CD4-positive, alpha-beta T cell treated with Interleukin-6 for 4 hours (primary cell): ENCODE data around the gene SIX3.
A peak's percentile ranks its signal among the peaks of the same experiment; 100 is the strongest.

ENCODE experiments used
- DNase-seq: peaks from one replicate; pipeline ENCODE4 v3.0.0-alpha.2; 2020; ENCODE audit warnings: mixed read lengths

The SIX3 gene

GRCh38 chr2:44941551-44942234 lies at the start of gene SIX3:
SIX3 (plus strand) TSS chr2:44941702; CDS start chr2:44942105, 403 bp downstream.
- DNase-seq = peak; percentile 14

- DNase-seq = no peak
Measured at GRCh38 chr2:44894058-44894457, 47.4 kb upstream of the SIX3 start.

GRCh38 chr2:44895061-44895460 lies 46.4 kb upstream of the SIX3 start:
- no peak for DNase-seq

- no peak for DNase-seq
Measured at GRCh38 chr2:44897406-44897805, 44.1 kb upstream of the SIX3 start.

- no peak for DNase-seq
Measured at GRCh38 chr2:44902217-44903137, 39.0 kb upstream of the SIX3 start.

- no peak for DNase-seq
Measured at GRCh38 chr2:44904578-44904977, 36.9 kb upstream of the SIX3 start.

- DNase-seq = no peak
Measured at GRCh38 chr2:44906972-44907371, 34.5 kb upstream of the SIX3 start.

- no peak for DNase-seq
Measured at GRCh38 chr2:44909831-44910230, 31.7 kb upstream of the SIX3 start.

GRCh38 chr2:44912660-44913059 lies 28.8 kb upstream of the SIX3 start:
- no peak for DNase-seq

GRCh38 chr2:44916291-44916690 lies 25.2 kb upstream of the SIX3 start:
- DNase-seq = no peak

GRCh38 chr2:44918095-44918775 lies 23.3 kb upstream of the SIX3 start:
- DNase-seq = no peak

GRCh38 chr2:44920751-44921150 lies 20.8 kb upstream of the SIX3 start:
- DNase-seq = no peak

GRCh38 chr2:44922776-44923175 lies 18.7 kb upstream of the SIX3 start:
- no peak for DNase-seq

GRCh38 chr2:44925561-44926136 lies 15.9 kb upstream of the SIX3 start:
- DNase-seq = no peak

GRCh38 chr2:44926957-44927356 lies 14.5 kb upstream of the SIX3 start:
- no peak for DNase-seq

- DNase-seq = no peak
Measured at GRCh38 chr2:44927985-44928482, 13.5 kb upstream of the SIX3 start.

GRCh38 chr2:44928483-44929158 lies 12.9 kb upstream of the SIX3 start:
- no peak for DNase-seq

- DNase-seq = no peak
Measured at GRCh38 chr2:44929159-44929734, 12.3 kb upstream of the SIX3 start.

- DNase-seq = no peak
Measured at GRCh38 chr2:44929735-44930273, 11.7 kb upstream of the SIX3 start.

- no peak for DNase-seq
Measured at GRCh38 chr2:44930274-44931197, 11.0 kb upstream of the SIX3 start.
